Umbilical cord (tissue), 2 donors: ENCODE data around the gene NSUN2. TPM values are rescaled to one million over a fixed set of nuclear protein-coding genes. Genes with fewer than 3 reads are reported as not detected.
"Not testable (repeated sequence)": the region's sequence is repeated elsewhere in the genome, so short reads cannot be mapped to it uniquely, and the experiment has no call there.

Experiments
- DNase-seq: peaks from one replicate; pipeline ENCODE4 v3.0.0-alpha.2; 2015; ENCODE audit warnings: low spot score
- total RNA-seq: library from RNA; depleted of rRNA; stranded (reverse); fragments of >200 nt; gene quantifications from one replicate; pipeline ENCODE4 v1.2.3, GENCODE V29; 2014; ENCODE audit warnings: low replicate concordance; ENCODE audit not compliant: insufficient read depth

The NSUN2 gene
- 31.8 TPM for total RNA-seq

GRCh38 chr5:6632888-6633468 is at the start of gene NSUN2, which contains the start of gene SRD5A1:
Gene NSUN2 (minus strand): TSS chr5:6633044. CDS start chr5:6632979, 65 bp downstream.
Gene SRD5A1 (plus strand): TSS chr5:6633440. CDS start chr5:6633577, 137 bp downstream.
- peak; percentile 95 for DNase-seq

DNA sequence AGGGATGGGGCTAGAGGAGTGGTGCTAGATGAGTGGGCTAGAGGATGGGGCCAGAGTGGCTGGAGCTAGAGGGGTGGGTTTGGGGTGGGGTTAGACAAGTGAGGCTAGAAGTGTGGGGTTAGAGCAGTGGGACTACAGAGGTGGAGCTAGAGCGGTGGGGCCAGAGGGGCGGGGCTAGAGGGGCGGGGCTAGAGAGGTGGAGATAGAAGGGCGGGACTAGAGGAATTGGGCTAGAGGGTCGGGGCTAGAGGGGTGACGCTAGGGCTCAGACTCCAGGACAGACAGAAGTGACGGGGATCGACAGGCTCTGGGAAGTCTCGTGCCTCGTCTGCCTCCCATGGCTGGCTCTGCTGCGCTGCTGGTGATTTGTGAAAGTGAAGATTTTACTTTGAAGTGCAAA is 49.4 kb upstream of the NSUN2 start:
- no peak for DNase-seq

DNA sequence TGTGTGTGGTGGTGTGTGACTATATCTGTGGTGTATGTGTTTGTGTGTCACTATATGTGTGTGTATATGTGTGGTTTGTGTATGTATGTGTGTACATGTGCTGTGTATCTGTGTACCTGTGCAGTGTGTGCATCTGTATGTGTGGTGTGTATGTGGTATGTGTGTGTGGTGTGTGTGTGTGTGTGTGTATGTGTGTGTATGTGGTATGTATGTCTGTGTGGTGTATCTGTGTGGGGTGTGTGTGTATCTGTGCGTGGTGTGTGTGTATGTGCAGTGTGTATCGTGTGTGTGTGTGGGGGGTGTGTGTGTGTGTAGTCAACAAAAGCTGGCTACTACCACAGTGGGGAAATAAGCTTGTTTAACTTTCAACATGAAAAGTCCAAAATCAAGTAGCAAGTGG is 48.8 kb upstream of the NSUN2 start:
- no peak for DNase-seq

- no peak for DNase-seq
Measured at GRCh38 chr5:6680922-6681321, 48.1 kb upstream of the NSUN2 start.

DNA sequence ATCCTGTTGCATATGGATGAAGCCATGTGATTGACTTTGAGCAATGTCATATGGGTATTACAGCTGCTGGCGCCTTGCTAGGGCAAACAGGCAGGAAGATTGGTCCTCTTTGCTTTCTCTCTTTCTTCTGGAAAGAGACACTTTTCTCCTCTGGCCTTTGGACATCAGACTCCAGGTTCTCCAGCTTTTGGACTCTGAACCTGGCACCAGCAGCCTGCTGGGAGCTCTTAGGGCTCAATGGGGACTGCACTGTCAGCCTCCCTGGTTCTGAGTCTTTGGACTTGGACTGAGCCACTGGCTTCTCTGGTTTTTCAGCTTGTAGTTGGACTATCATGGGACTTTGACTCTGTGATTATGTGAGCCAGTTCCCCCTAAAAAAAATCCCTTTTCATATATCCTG is 45.5 kb upstream of the NSUN2 start:
- DNase-seq: no peak

- no peak for DNase-seq
Measured at GRCh38 chr5:6676702-6677101, 43.9 kb upstream of the NSUN2 start.

GRCh38 chr5:6675784-6676491 is 43.1 kb upstream of the NSUN2 start:
- no peak for DNase-seq

GRCh38 chr5:6674886-6675285 is 42.0 kb upstream of the NSUN2 start:
- DNase-seq: no peak

- DNase-seq: no peak
Measured at GRCh38 chr5:6674421-6674820, 41.6 kb upstream of the NSUN2 start.

GRCh38 chr5:6673963-6674362 is 41.1 kb upstream of the NSUN2 start:
- no peak for DNase-seq

- DNase-seq: no peak
Measured at GRCh38 chr5:6673031-6673430, 40.2 kb upstream of the NSUN2 start.

DNA sequence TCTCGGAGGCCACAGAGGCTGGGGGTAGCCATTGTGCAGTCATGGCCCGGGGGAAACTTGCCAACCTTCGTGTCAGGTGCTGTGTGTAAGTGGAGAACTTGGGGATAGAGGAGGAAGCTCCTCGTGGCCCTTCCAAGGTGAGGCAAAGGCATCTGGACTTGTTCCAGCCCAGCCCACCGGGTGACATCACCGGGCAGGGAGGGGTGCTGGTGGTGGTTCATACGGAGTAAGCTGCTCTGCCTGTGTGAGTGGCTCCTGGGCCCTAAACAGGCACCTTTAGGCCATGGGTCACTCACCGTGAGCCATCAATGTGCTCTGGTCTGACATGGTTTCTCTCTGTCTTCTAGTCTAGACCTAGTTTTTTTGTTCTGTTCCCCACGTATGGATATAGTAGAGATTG is 35.9 kb upstream of the NSUN2 start:
- not testable (repeated sequence) for DNase-seq

DNA sequence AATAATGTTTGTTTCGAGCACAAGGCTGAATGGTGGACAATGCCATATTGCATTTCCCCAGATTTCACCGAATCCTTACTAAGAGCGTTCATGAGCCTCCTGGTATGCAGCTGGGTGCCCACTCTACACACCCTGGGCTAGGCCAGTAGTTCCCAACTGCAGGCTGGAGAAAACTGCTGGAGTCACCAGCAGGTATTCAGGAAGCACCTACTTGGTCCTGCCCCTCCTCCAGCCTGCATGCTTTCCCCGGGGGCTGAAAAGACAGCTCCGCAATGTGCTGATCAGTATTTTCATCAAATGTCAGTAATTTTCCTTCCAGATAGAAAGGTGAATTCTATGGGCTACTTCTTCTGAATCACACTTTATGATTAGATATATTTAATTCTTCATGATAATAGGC is 34.8 kb upstream of the NSUN2 start:
- no peak for DNase-seq

DNA sequence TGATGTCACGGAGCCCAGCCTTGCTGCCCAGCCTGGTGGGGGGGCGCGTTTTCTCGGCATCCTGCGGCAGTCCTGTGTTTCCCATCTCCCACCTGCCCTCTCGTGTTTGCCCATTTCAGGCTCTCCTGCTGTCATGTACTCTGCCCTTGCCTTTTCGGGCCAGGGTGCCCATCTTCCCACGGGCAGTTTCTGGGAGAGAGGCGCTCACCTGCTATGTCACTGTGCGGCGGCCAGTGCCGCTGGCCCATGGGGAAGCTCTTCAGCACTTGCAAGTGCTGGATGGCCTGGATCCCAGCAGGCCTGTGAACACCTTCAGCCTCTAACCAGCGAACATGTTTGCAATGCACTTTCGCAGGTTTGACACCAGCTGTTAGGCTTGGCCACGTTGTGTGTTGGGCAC is 33.9 kb upstream of the NSUN2 start:
- no peak for DNase-seq

DNA sequence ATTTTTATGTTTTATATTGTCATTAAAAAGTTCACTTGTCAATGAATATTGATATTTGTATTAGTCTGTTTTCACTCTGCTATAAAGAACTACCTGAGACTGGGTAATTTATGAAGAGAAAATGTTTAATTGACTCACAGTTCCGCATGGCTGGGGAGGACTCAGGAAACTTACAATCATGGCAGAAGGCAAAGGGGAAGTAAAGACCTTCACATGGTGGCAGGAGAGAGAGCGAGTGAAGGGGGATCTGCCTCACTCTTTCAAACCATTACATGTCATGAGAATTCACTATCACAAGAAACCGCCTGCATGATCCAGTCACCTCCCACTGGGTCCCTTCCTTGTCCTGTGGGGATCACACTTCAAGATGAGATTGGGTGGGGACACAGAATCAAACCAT is 27.8 kb upstream of the NSUN2 start:
- no peak for DNase-seq

DNA sequence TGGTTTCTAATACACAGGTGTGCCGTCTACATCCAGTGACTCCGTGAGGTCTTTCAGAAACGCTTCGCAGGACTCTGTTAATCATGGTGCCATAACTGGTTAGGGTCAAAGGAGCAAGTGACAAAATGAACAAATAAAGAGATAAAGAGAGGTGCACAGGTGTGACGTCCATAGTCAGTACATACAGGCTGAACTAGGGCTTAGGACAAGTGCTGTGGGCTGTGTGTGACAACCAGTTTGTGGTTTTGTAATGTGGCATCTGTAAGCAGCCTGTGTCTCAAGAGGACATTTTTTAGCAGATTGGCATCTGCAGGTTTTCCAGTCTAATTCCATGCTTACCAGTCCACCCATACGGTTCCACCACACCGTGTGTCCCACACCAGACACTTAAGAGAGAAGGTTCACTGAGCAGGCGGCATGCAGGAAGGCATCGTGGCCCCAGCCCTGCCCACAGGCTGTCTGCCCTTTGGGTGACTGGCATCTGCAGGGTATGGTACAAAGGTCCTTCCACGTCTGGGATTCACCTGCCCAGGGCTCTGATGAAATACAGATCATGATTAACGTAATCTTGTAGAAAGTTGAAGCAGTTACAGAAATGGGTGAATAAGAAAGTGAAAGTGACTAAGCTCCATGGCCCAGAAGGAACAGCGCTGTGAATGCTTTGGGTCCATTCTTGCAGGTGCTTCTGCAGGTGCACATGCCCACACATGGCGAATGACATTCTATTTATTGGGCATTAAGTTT is 27.3 kb upstream of the NSUN2 start:
- no peak for DNase-seq

DNA sequence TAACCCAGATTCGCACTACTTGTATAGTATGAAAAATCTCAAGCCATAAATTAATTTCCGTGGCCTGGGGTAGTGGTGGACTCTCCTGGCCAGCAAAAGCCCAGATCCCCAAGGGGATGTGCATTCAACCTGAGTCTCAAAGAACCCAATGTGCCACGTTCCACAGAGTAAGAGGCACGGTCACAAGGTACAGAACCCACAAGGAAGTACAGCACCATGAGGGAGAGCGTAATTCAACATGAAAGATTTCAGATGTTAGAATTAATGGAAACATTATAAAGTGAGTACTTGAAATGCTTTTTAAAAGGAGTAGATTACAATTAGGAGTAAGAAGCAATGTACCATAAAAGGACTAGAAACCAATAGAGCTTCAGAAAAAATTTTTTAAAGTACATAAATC is 23.8 kb upstream of the NSUN2 start:
- DNase-seq: no peak

DNA sequence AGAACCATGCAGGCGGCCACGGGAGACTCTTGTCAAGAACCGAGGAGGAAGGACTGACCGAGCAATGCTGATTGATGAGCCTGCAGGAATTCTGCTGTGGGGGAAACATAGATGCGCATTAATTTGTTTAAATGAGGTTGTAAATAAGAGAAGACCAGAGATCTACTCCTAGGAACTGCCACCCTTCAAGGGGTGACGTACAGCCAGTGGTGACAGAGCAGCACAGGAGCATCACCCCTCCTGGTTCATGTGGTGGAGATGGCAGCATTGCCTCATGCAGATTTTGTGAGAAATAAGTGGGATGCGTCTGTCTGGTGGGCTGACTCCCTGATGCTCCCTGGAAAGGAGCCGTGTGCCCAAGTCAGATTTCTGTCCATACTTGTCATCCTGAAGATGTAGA is 22.6 kb upstream of the NSUN2 start:
- no peak for DNase-seq

DNA sequence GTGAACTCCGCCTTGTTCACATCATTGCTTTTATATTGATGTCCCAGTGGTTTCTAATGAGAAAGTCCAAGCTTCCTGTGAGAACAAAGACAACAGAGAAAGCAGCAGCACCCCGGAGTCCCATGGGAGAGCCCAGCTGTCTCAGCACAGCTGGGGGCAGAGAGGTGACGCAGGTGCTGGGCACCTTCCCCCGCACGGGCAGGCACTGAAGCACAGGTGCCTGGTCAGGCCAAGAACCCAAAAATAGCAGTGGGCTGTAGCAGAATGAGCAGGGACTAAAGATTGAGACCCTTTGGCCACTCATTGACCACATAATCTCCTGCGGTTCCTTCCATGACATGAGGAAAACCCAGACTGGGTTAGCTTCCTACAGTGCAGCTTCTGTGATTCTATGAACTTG is 19.2 kb upstream of the NSUN2 start:
- no peak for DNase-seq

DNA sequence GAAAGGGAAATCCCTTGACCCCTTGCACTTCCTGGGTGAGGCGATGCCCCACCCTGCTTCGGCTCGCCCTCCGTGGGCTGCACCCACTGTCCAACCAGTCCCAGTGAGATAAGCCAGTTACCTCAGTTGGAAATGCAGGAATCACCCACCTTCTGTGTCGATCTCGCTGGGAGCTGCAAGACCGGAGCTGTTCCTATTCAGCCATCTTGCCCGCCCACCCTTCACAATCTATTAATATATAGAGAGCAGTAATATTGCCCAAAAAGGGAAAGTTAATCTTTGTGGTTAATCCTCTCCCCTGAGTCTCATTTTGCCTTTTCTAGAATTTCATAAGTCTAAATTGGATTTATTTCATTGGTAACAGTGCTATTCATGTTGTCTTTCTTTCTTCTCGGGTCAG is 16.8 kb upstream of the NSUN2 start:
- no peak for DNase-seq

- no peak for DNase-seq
Measured at GRCh38 chr5:6649186-6649585, 16.3 kb upstream of the NSUN2 start.

DNA sequence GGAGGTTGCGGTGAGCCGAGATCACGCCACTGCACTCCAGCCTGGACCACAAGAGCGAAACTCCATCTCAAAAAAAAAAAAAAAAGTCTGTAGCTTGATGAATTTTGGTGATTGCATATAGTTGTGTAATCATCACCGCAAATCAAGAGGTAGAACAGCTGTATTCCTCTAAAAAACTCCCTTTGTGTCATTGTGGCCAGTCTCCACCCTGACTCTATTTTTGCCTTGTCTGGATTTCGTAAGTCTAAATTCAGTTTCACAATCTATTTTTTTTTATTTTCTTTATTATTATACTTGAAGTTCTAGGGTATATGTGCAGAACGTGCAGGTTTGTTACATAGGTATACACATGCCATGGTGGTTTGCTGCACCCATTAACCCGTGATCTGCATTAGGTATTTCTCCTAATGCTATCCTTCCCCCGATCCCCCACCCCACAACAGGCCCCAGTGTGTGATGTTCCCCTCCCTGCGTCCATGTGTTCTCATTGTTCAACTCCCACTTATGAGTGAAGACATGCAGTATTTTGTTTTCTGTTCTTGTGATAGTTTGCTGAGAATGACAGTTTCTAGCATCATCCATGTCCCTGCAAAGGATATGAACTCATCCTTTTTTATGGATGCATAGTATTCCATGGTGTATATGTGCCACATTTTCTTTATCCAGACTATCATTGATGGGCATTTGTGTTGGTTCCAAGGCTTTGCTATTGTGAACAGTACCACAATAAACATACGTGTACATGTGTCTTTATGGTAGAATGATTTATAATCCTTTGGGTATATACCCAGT is 12.9 kb upstream of the NSUN2 start:
- not testable (repeated sequence) for DNase-seq
